SK-N-SH (cell line): ENCODE results near the gene ENDOV. TPM values are rescaled to one million over a fixed set of nuclear protein-coding genes. Genes with fewer than 3 reads are reported as not detected.

Experiments
- CTCF ChIA-PET: fragments of 300-600, 350-600 bp; formaldehyde crosslinking; extraction: SDS; loops from one replicate; lab custom pipeline; 2021; lab: Yijun Ruan, JAX
- POLR2A ChIA-PET: fragments of 350-600 bp; sonication (Branson Sonifier 250); formaldehyde crosslinking; extraction: SDS; loops from one replicate; lab custom pipeline; 2020; ENCODE audit warnings: antibody characterized with exemption, inconsistent platforms; lab: Yijun Ruan, JAX
- DNase-seq: peaks from one replicate; pipeline ENCODE4 v3.0.0; 2012
- H2AFZ ChIP-seq: fragments of 200-600 bp; sonication (generic); 2 replicates; pipeline ENCODE4 v1.8.1; 2016; ENCODE audit warnings: antibody characterized with exemption, mild to moderate bottlenecking, low read depth
- H3F3A ChIP-seq: fragments of 200-600 bp; sonication (generic); replicated peaks from 2 replicates; pipeline ENCODE3; 2016; ENCODE audit warnings: antibody characterized with exemption, mild to moderate bottlenecking; ENCODE audit not compliant: insufficient read depth
- H3K27ac ChIP-seq, 2 experiments: fragments of 200-500 bp in 1 of 2; fragments of 200-600 bp in 1 of 2; sonication (Bioruptor generic) in 1 of 2; sonication (generic), shearing (Covaris generic) in 1 of 2; 2 replicates each; pipeline versions ENCODE4 v1.5.1 to v1.6.1; 2014 to 2016; ENCODE audit warnings: low read depth in 2 of 2, inconsistent platforms in 1 of 2, low read length in 1 of 2, mild to moderate bottlenecking in 1 of 2, mixed read lengths in 1 of 2
- H3K27me3 ChIP-seq: fragments of 200-600 bp; sonication (generic), shearing (Covaris generic); 2 replicates; pipeline ENCODE4 v1.6.1; 2016; ENCODE audit warnings: mixed run types; ENCODE audit not compliant: insufficient read depth
- H3K36me3 ChIP-seq, 2 experiments: fragments of 200-500 bp in 1 of 2; fragments of 200-600 bp in 1 of 2; sonication (Bioruptor generic) in 1 of 2; sonication (generic) in 1 of 2; replicated peaks in 1 of 2; 2 replicates each; pipeline versions ENCODE3 to v1.5.1; 2014 to 2016; ENCODE audit warnings: low read length in 1 of 2, mild to moderate bottlenecking in 1 of 2; ENCODE audit not compliant: insufficient read depth in 2 of 2, control insufficient read depth in 1 of 2
- H3K4me1 ChIP-seq, 2 experiments: fragments of 200-500 bp in 1 of 2; fragments of 200-600 bp in 1 of 2; sonication (Bioruptor generic) in 1 of 2; sonication (generic), shearing (Covaris generic) in 1 of 2; 2 replicates each; pipeline versions ENCODE4 v1.5.1 to v1.6.1; 2014 to 2016; ENCODE audit warnings: low read depth in 1 of 2, low read length in 1 of 2, mixed run types in 1 of 2; ENCODE audit not compliant: insufficient read depth in 2 of 2, control insufficient read depth in 1 of 2
- H3K4me2 ChIP-seq: fragments of 200-600 bp; sonication (generic), shearing (Covaris generic); 2 replicates; pipeline ENCODE4 v1.6.1; 2017; ENCODE audit warnings: mixed run types
- H3K4me3 ChIP-seq, 2 experiments: fragments of 200-500 bp in 1 of 2; fragments of 200-600 bp in 1 of 2; sonication (Bioruptor generic) in 1 of 2; sonication (generic), shearing (Covaris generic) in 1 of 2; 2 replicates each; pipeline versions ENCODE4 v1.5.1 to v1.8.1; 2014 to 2016; ENCODE audit warnings: low read depth in 2 of 2, inconsistent platforms in 1 of 2, low read length in 1 of 2, mild to moderate bottlenecking in 1 of 2, mixed read lengths in 1 of 2, moderate library complexity in 1 of 2
- H3K79me2 ChIP-seq: fragments of 200-600 bp; sonication (generic); 2 replicates; pipeline ENCODE4 v1.8.1; 2017; ENCODE audit warnings: mild to moderate bottlenecking; ENCODE audit not compliant: insufficient read depth
- H3K9ac ChIP-seq: fragments of 200-600 bp; sonication (generic); 2 replicates; pipeline ENCODE4 v1.6.1; 2017; ENCODE audit warnings: mixed run types
- H3K9me2 ChIP-seq: fragments of 200-600 bp; sonication (generic); 2 replicates; pipeline ENCODE4 v1.6.1; 2017; ENCODE audit warnings: mixed run types
- H3K9me3 ChIP-seq: fragments of 200-600 bp; sonication (generic); 2 replicates; pipeline ENCODE4 v1.6.1; 2017; ENCODE audit warnings: mixed run types, mild to moderate bottlenecking, moderate library complexity
- H4K20me1 ChIP-seq: fragments of 200-600 bp; sonication (generic); 2 replicates; pipeline ENCODE4 v1.6.1; 2017; ENCODE audit warnings: mild to moderate bottlenecking, mixed run types; ENCODE audit not compliant: insufficient read depth
- CHD2 ChIP-seq: fragments of 150-350 bp; IDR thresholded peaks from 2 replicates; pipeline ENCODE4 v1.6.1; 2018; ENCODE audit warnings: low read length; ENCODE audit not compliant: partially characterized antibody
- ELF1 ChIP-seq: IDR thresholded peaks from 2 replicates; pipeline ENCODE4 v1.4.0; 2012
- EP300 ChIP-seq, 2 experiments: IDR thresholded peaks; 2 replicates each; pipeline versions ENCODE4 v1.4.0 to v1.6.1; 2012; ENCODE audit warnings: borderline replicate concordance in 1 of 2, low read depth in 1 of 2, low read length in 1 of 2
- EZH2phosphoT487 ChIP-seq: fragments of 200-600 bp; sonication (generic); IDR thresholded peaks from 2 replicates; pipeline ENCODE4 v1.6.1; 2017; ENCODE audit warnings: low read depth, mixed run types, mild to moderate bottlenecking, antibody characterized with exemption, moderate library complexity, borderline replicate concordance
- FOXM1 ChIP-seq: IDR thresholded peaks from 2 replicates; pipeline ENCODE4 v1.4.0; 2012; ENCODE audit warnings: low read depth, mild to moderate bottlenecking
- GABPA ChIP-seq: IDR thresholded peaks from 2 replicates; pipeline ENCODE4 v1.4.0; 2012; ENCODE audit warnings: low read depth, mild to moderate bottlenecking
- GATA2 ChIP-seq: sonication (generic); formaldehyde crosslinking; IDR thresholded peaks from 2 replicates; pipeline ENCODE4 v1.5.0; 2020; ENCODE audit warnings: mild to moderate bottlenecking, missing genetic modification reagents
- IRF3 ChIP-seq: fragments of 150-350 bp; IDR thresholded peaks from 2 replicates; pipeline ENCODE4 v1.6.1; 2016; ENCODE audit warnings: mild to moderate bottlenecking, low read depth, low read length
- JUND ChIP-seq: IDR thresholded peaks from 2 replicates; pipeline ENCODE4 v1.4.0; 2012
- MAX ChIP-seq: IDR thresholded peaks from 2 replicates; pipeline ENCODE4 v1.4.0; 2012; ENCODE audit warnings: low read depth
- MXI1 ChIP-seq: IDR thresholded peaks from 2 replicates; pipeline ENCODE4 v1.6.1; 2012; ENCODE audit warnings: mild to moderate bottlenecking, low read depth, low read length, improper control_type of control experiment
- NRF1 ChIP-seq: IDR thresholded peaks from 2 replicates; pipeline ENCODE4 v1.6.1; 2012; ENCODE audit warnings: low read depth, mild to moderate bottlenecking, low read length
- PBX3 ChIP-seq: IDR thresholded peaks from 2 replicates; pipeline ENCODE4; 2012
- POLR2AphosphoS5 ChIP-seq: IDR thresholded peaks from 2 replicates; pipeline ENCODE4 v1.6.1; 2012; ENCODE audit warnings: low read depth, low read length
- RCOR1 ChIP-seq: fragments of 150-350 bp; IDR thresholded peaks from 2 replicates; pipeline ENCODE4 v1.6.1; 2017; ENCODE audit warnings: antibody characterized with exemption, low read length
- RXRA ChIP-seq: IDR thresholded peaks from 2 replicates; pipeline ENCODE4 v1.4.0; 2012; ENCODE audit warnings: low read depth, mild to moderate bottlenecking, borderline replicate concordance
- TAF1 ChIP-seq: IDR thresholded peaks from 2 replicates; pipeline ENCODE4 v1.6.1; 2012; ENCODE audit warnings: low read depth, mild to moderate bottlenecking, low read length, moderate library complexity, borderline replicate concordance
- TCF12 ChIP-seq: IDR thresholded peaks from 2 replicates; pipeline ENCODE4 v1.4.0; 2012
- TEAD4 ChIP-seq: IDR thresholded peaks from 2 replicates; pipeline ENCODE4 v1.4.0; 2012; ENCODE audit warnings: mild to moderate bottlenecking, borderline replicate concordance; ENCODE audit not compliant: insufficient read depth
- USF1 ChIP-seq: IDR thresholded peaks from 2 replicates; pipeline ENCODE4 v1.4.0; 2012; ENCODE audit warnings: low read depth, borderline replicate concordance
- WGBS: methylation state at CpG from one replicate; pipeline ENCODE4 v1.1.6; 2017; ENCODE audit warnings: low lambda C conversion rate; 5-methylcytosine and 5-hydroxymethylcytosine counted together
- polyA plus RNA-seq, 3 experiments: library from polyadenylated mRNA; depleted of rRNA; stranded (reverse); fragments of >200 nt; gene quantifications; 2 replicates each; pipeline ENCODE4 v1.2.3, GENCODE V29; 2012

The ENDOV gene
- polyA plus RNA-seq, 1 of the 3 experiments (the other 2 are of a cell fraction), result 83.6 TPM

GRCh38 chr17:80424878-80425765 lies 10.2 kb downstream of the ENDOV start:
- no peak overlapping the region for H3K4me3 ChIP-seq
- 84% methylated on average over 23 of the region's 27 CpGs for WGBS
- TF ChIP-seq NRF1 (no peak), EP300 (IDR thresholded peaks at IDR 0.05; ENCODE audit: borderline replicate concordance in 1 of 2, low read depth in 1 of 2, low read length in 1 of 2) (no peak), CHD2 (no peak), PBX3 (no peak), FOXM1 (no peak), ELF1 (no peak), RXRA (no peak), RCOR1 (no peak), JUND (no peak), POLR2AphosphoS5 (no peak), EZH2phosphoT487 (no peak), GATA2 (CRISPR knock-in tag) (no peak), TCF12 (no peak)
- TF ChIP-seq, all 33 proteins: peak for 0
- Histone ChIP-seq H3K4me1 (no peaks in the 10 kb centered on the region; a peak in 1 of 4 replicates), H3K27ac (no peak overlapping the region), H3K4me2 (no peak overlapping the region), H2AFZ (no peak overlapping the region), H3K36me3 (peaks cover 6 to 23% of the 10 kb centered on the region in 2 experiments), H3K9me3 (no peaks in the 10 kb centered on the region), H4K20me1 (no peaks in the 10 kb centered on the region; the same call in 1 of the 2 replicates), H3K79me2 (no peaks in the 10 kb centered on the region), H3K9ac (no peak overlapping the region), H3K27me3 (no peaks in the 10 kb centered on the region), H3F3A (peaks cover 6% of the 10 kb centered on the region), H3K9me2 (no peaks in the 10 kb centered on the region)
- ChIA-PET POLR2A (interaction anchor here (1.1 to 2.6 kb wide), 3 partner anchors 9 to 324 kb away, joined by 3 to 10 read pairs (median 5); partner anchors contain the start of gene GAA), CTCF (interaction anchor here (0.7 to 6.5 kb wide), 16 partner anchors 9 to 562 kb away, joined by 3 to 81 read pairs (median 3); partner anchors contain the start of gene ENDOV)
- peak; percentile 54 for DNase-seq

GRCh38 chr17:80425835-80426426 lies 11.0 kb downstream of the ENDOV start:
- TF ChIP-seq TAF1 (no peak), TEAD4 (no peak), TCF12 (no peak), RCOR1 (no peak), MAX (no peak), USF1 (no peak), IRF3 (no peak), RXRA (no peak), MXI1 (no peak), GABPA (no peak)
- Histone ChIP-seq H3K27me3 (no peaks in the 10 kb centered on the region), H3K36me3 (peaks cover 3 to 24% of the 10 kb centered on the region in 2 experiments), H3K9me2 (no peaks in the 10 kb centered on the region), H3K4me1 (no peaks in the 10 kb centered on the region; a peak in 1 of 4 replicates), H3K4me2 (no peak overlapping the region), H3K4me3 (no peak overlapping the region), H4K20me1 (no peaks in the 10 kb centered on the region; the same call in 1 of the 2 replicates), H3K79me2 (no peaks in the 10 kb centered on the region), H3F3A (peaks cover 6% of the 10 kb centered on the region), H3K27ac (no peak overlapping the region), H3K9ac (no peak overlapping the region), H2AFZ (no peak overlapping the region), H3K9me3 (no peaks in the 10 kb centered on the region)
- CTCF ChIA-PET, result interaction anchor here (0.7 to 6.5 kb wide), 13 partner anchors 9 to 561 kb away, joined by 3 to 81 read pairs (median 3); partner anchors contain the start of gene ENDOV
- peak; percentile 36 for DNase-seq
- POLR2A ChIA-PET, result no interaction called here
- 75% methylated on average over 9 of the region's 9 CpGs for WGBS
